Spleen (tissue), 7 donors: ENCODE measurements around the gene ACAD9.

ENCODE experiments used
- CTCF ChIP-seq, 11 experiments: fragments of 200-600 bp in 7 of 11; fragments of 450-650 bp in 4 of 11; sonication (generic) in 4 of 11; IDR thresholded peaks in 8 of 11; conservative IDR thresholded peaks in 3 of 11; 1 replicate in 7 of 11; 2 replicates in 4 of 11; pipeline versions ENCODE4 v1.4.0 to v1.8.0; 2016 to 2021; ENCODE audit warnings: antibody characterized with exemption in 11 of 11, inconsistent platforms in 4 of 11, mild to moderate bottlenecking in 1 of 11
- POLR2AphosphoS5 ChIP-seq, 3 donors: sonication (generic); formaldehyde crosslinking; IDR thresholded peaks; one replicate each; pipeline ENCODE4 v1.5.1; 2017; ENCODE audit warnings: antibody characterized with exemption in 3 of 3
- donor health status: DM: no; HTN: no; CAD: no; lungs with moderate emphysema.
- donor health status: DM: no; HTN: no; CAD: no.
- donor health status: DM: no; HTN: no; CAD: no.

- TF ChIP-seq CTCF (IDR thresholded peaks at IDR 0.05 in 8 of 11, conservative IDR thresholded peaks at IDR 0.05 in 3 of 11) (no peak), POLR2AphosphoS5 (IDR thresholded peaks at IDR 0.05) (no peak)
These were observed 7.1 kb upstream of the ACAD9 start for GRCh38 chr3:128872282-128872681.
